ENCODE results near the gene STK11IP. TPM values are rescaled to one million over a fixed set of nuclear protein-coding genes. Genes with fewer than 3 reads are reported as not detected.

STK11IP gene
- total RNA-seq, 4 donors from 2014 or later: 33.9 to 77.0 (median 72.3) TPM

DNA sequence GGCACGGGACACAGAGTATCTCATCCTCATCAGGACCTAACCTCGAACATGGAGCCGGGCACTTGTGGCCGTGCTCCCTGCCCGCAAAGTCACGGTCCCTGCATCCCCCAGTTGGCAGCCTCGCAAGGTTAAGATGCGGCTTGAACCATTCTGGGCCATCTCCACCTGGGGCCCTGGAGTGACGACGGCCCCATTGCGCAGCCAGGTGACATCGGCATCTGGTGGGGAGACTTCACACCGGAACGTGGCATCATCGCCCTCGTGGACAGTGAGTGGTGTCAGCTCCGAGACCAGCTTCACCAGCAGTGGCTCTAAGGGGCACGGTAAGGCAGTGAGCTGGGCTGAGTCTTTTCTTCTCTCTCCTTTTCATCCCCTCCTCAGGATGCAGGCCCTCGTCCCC, 41.2 kb upstream of the STK11IP start:
- 74 to 89% methylated on average over 6 to 18 of the region's 19 CpGs for WGBS, 2 donors
- peaks cover 0 to 26% (median 14%) of the 10 kb centered on the region in 4 donors for H3K4me1 ChIP-seq
- no peak for DNase-seq (ENCODE audit: low spot score in 2 of 2)
- H3K27ac ChIP-seq: no peak overlapping the region
- H3K9me3 ChIP-seq: no peaks in the 10 kb centered on the region
- H3K27me3 ChIP-seq: peaks cover 0 to 7% of the 10 kb centered on the region in 2 donors
- H3K4me3 ChIP-seq: no peak overlapping the region
- H3K36me3 ChIP-seq: peaks cover 0 to 56% (median 0%) of the 10 kb centered on the region in 3 donors
- TF ChIP-seq CTCF (IDR thresholded peaks at IDR 0.05) (no peak), POLR2A (IDR thresholded peaks at IDR 0.05) (no peak), EP300 (IDR thresholded peaks at IDR 0.05) (no peak)

- Histone ChIP-seq H3K4me3 (no peak overlapping the region), H3K36me3 (peaks cover 0 to 64% (median 0%) of the 10 kb centered on the region in 3 donors), H3K9me3 (no peaks in the 10 kb centered on the region), H3K4me1 (peaks cover 0 to 17% (median 7%) of the 10 kb centered on the region in 4 donors), H3K27ac (no peak overlapping the region), H3K27me3 (peaks cover 0 to 7% of the 10 kb centered on the region in 2 donors)
- no peak for TF ChIP-seq POLR2A (IDR thresholded peaks at IDR 0.05)
- TF ChIP-seq CTCF (IDR thresholded peaks at IDR 0.05): no peak
- no peak for TF ChIP-seq EP300 (IDR thresholded peaks at IDR 0.05)
- 91 to 92% methylated on average over 20 to 21 of the region's 21 CpGs for WGBS, 2 donors
- no peak for DNase-seq (ENCODE audit: low spot score in 2 of 2)
Measured at GRCh38 chr2:219557320-219557719, 40.3 kb upstream of the STK11IP start.

GRCh38 chr2:219557791-219558785, 39.6 kb upstream of the STK11IP start:
- H3K4me3 ChIP-seq: no peak overlapping the region
- TF ChIP-seq EP300 (IDR thresholded peaks at IDR 0.05): no peak
- TF ChIP-seq POLR2A (IDR thresholded peaks at IDR 0.05): no peak
- TF ChIP-seq CTCF (IDR thresholded peaks at IDR 0.05): no peak
- 92 to 93% methylated on average over 13 to 18 of the region's 25 CpGs for WGBS, 2 donors
- H3K9me3 ChIP-seq: no peaks in the 10 kb centered on the region
- H3K27ac ChIP-seq: no peak overlapping the region
- no peak for DNase-seq (ENCODE audit: low spot score in 2 of 2)
- peaks cover 0 to 5% of the 10 kb centered on the region in 2 donors for H3K27me3 ChIP-seq
- H3K4me1 ChIP-seq: peaks cover 0 to 12% (median 2%) of the 10 kb centered on the region in 4 donors
- peaks cover 0 to 71% (median 0%) of the 10 kb centered on the region in 3 donors for H3K36me3 ChIP-seq

DNA sequence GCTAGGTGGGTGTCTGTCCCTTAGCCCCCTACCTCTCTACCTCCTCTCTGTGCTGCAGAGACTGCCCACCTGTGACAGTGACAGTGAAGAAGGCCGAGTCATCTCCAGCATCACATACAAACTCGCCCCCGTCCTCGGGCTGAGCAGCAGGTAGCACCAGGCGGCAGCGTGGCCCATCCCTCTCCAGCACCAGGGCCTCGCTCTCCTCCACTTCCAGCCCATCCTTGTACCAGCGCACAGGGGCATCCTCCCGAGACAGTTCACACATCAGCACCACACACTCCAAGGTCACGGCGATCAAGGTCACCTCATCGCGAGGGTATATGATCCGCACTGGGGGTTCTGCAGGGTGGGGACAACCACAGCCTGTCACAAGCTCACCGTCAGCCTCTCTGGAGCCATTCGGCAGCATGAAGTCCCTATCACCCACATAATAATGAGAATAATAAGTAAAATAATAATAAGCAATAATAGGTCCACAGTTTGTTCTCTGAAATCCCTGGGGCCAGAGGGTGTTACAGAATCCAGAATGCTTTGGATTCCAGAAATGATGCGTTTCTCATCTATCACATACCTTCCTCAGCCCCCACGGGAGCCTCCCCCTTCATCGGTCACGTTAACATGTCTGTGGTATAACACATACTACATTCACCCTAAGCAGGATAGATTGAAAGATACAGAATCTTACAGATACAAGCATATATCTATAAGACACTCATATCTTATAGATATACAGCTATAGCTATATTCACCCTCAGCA, 38.3 kb upstream of the STK11IP start:
- Histone ChIP-seq H3K36me3 (peaks cover 0 to 78% (median 0%) of the 10 kb centered on the region in 3 donors), H3K4me1 (peaks cover 0 to 5% (median 0%) of the 10 kb centered on the region in 4 donors), H3K9me3 (no peaks in the 10 kb centered on the region), H3K27ac (no peak overlapping the region), H3K4me3 (no peak overlapping the region), H3K27me3 (no peaks in the 10 kb centered on the region)
- TF ChIP-seq CTCF (IDR thresholded peaks at IDR 0.05): no peak
- TF ChIP-seq POLR2A (IDR thresholded peaks at IDR 0.05): no peak
- TF ChIP-seq EP300 (IDR thresholded peaks at IDR 0.05): no peak
- WGBS, 2 donors: 84 to 85% methylated on average over 20 of the region's 20 CpGs
- DNase-seq (ENCODE audit: low spot score in 2 of 2): no peak

Data from tibial nerve (tissue), 4 donors.